ENCODE data around the gene UBE4A.

DNA sequence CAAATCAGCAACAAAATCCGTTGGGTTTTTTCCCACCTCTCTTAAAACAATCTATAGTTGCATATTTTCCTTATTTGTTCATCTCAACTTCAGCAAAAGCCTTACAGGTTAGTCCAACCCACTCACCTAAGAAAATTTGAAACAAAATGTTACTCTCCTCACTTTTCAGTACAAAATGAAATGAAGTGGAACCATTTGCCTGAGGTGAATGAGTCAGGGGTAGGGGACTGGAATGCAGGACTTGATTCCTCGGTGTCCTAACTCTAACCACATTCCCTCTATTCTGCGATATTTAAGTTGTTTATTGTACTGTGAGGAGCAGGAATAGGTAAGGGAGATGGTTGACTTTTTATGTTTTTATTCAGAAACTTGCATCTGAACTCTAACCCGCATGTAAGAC lies 58.4 kb downstream of the UBE4A start:
- TF ChIP-seq, protein P1, sequence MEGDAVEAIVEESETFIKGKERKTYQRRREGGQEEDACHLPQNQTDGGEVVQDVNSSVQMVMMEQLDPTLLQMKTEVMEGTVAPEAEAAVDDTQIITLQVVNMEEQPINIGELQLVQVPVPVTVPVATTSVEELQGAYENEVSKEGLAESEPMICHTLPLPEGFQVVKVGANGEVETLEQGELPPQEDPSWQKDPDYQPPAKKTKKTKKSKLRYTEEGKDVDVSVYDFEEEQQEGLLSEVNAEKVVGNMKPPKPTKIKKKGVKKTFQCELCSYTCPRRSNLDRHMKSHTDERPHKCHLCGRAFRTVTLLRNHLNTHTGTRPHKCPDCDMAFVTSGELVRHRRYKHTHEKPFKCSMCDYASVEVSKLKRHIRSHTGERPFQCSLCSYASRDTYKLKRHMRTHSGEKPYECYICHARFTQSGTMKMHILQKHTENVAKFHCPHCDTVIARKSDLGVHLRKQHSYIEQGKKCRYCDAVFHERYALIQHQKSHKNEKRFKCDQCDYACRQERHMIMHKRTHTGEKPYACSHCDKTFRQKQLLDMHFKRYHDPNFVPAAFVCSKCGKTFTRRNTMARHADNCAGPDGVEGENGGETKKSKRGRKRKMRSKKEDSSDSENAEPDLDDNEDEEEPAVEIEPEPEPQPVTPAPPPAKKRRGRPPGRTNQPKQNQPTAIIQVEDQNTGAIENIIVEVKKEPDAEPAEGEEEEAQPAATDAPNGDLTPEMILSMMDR (IDR thresholded peaks at IDR 0.05; ENCODE audit: borderline replicate concordance, extremely low read depth, low read length, poor library complexity, severe bottlenecking) = no peak
- no peak for TF ChIP-seq EZH2 (IDR thresholded peaks at IDR 0.05; ENCODE audit: borderline replicate concordance, low read depth, low read length, severe bottlenecking)

Measured in DND-41 (cell line).